HG02870 (cell line): ENCODE measurements around the gene TSPYL2.

ENCODE experiments used
- ATAC-seq: cut with Tn5 transposase; IDR thresholded peaks from one replicate; pipeline ENCODE4 v1.9.1; 2021; ENCODE audit warnings: mild to moderate bottlenecking, moderate library complexity; ENCODE audit not compliant: unreplicated experiment

The TSPYL2 gene

GRCh38 chrX:53078943-53079342 is 3.2 kb upstream of the TSPYL2 start:
- no peak for ATAC-seq

GRCh38 chrX:53080628-53081580 is 1.3 kb upstream of the TSPYL2 start:
- no peak for ATAC-seq

GRCh38 chrX:53082773-53083616 is 828 bp downstream of the TSPYL2 start:
- no peak for ATAC-seq

- no peak for ATAC-seq
These were observed 1.9 kb downstream of the TSPYL2 start for GRCh38 chrX:53084043-53084570.

GRCh38 chrX:53084863-53085262 is 2.7 kb downstream of the TSPYL2 start:
- no peak for ATAC-seq

GRCh38 chrX:53085661-53086229 is 3.6 kb downstream of the TSPYL2 start:
- ATAC-seq: no peak

- no peak for ATAC-seq
These were observed 4.3 kb downstream of the TSPYL2 start for GRCh38 chrX:53086464-53086863.

- ATAC-seq: no peak
These were observed 5.2 kb downstream of the TSPYL2 start for GRCh38 chrX:53087388-53087831.

- ATAC-seq: no peak
These were observed 6.2 kb downstream of the TSPYL2 start for GRCh38 chrX:53088136-53088974.

GRCh38 chrX:53089224-53089842 is 7.2 kb downstream of the TSPYL2 start:
- no peak for ATAC-seq

- ATAC-seq: no peak
These were observed 7.8 kb downstream of the TSPYL2 start for GRCh38 chrX:53089925-53090324.

- ATAC-seq: no peak
These were observed 9.2 kb downstream of the TSPYL2 start for GRCh38 chrX:53091354-53091753.

GRCh38 chrX:53093177-53093655 is 11.0 kb downstream of the TSPYL2 start:
- peak; percentile 42 for ATAC-seq

- ATAC-seq: peak; percentile 74
These were observed 11.8 kb downstream of the TSPYL2 start, which contains the start of gene KANTR for GRCh38 chrX:53093748-53094581. KANTR (plus strand) TSS chrX:53094142; CDS start chrX:53124273, 30,131 bp downstream.

GRCh38 chrX:53094582-53094905 is 12.4 kb downstream of the TSPYL2 start:
- ATAC-seq: no peak

- no peak for ATAC-seq
These were observed 13.6 kb downstream of the TSPYL2 start for GRCh38 chrX:53095796-53096195.

GRCh38 chrX:53114864-53115549 is 32.8 kb downstream of the TSPYL2 start:
- no peak for ATAC-seq

GRCh38 chrX:53115550-53115874 is 33.3 kb downstream of the TSPYL2 start:
- no peak for ATAC-seq
